Activated naive CD4-positive, alpha-beta T cell treated with anti-CD3 and anti-CD28 coated beads, Interleukin-2, amount 50 U/mL, for 24 hours (primary cell): ENCODE results near the gene OSER1.

ENCODE experiments used
- H3K27ac Mint-ChIP-seq: one replicate; pipeline ENCODE4 v1.8.0; 2021; ENCODE audit warnings: mild to moderate bottlenecking, mixed read lengths
- H3K27me3 Mint-ChIP-seq: one replicate; pipeline ENCODE4 v1.8.0; 2021; ENCODE audit warnings: mixed read lengths
- H3K36me3 Mint-ChIP-seq: one replicate; pipeline ENCODE4 v1.8.0; 2021; ENCODE audit warnings: mixed read lengths
- H3K4me1 Mint-ChIP-seq: one replicate; pipeline ENCODE4 v1.8.0; 2021; ENCODE audit warnings: mixed read lengths
- H3K4me3 Mint-ChIP-seq: one replicate; pipeline ENCODE4 v1.8.0; 2021; ENCODE audit warnings: mild to moderate bottlenecking, mixed read lengths
- H3K9me3 Mint-ChIP-seq: one replicate; pipeline ENCODE4 v1.8.0; 2021; ENCODE audit warnings: mixed read lengths

The OSER1 gene

GRCh38 chr20:44154521-44155001, 56.0 kb downstream of the OSER1 start:
- H3K27ac Mint-ChIP-seq = no peak overlapping the region
- peaks cover 19% of the 10 kb centered on the region for H3K4me1 Mint-ChIP-seq

GRCh38 chr20:44153636-44154043, 56.9 kb downstream of the OSER1 start:
- H3K36me3 Mint-ChIP-seq = peaks cover 2% of the 10 kb centered on the region
- no peaks in the 10 kb centered on the region for H3K9me3 Mint-ChIP-seq
- peak overlapping the region; percentile 88 for H3K27ac Mint-ChIP-seq
- peak overlapping the region; percentile 63 for H3K4me3 Mint-ChIP-seq
- peaks cover under 1% of the 10 kb centered on the region for H3K27me3 Mint-ChIP-seq
- H3K4me1 Mint-ChIP-seq = peaks cover 19% of the 10 kb centered on the region

More at GRCh38 chr20:44154521-44155001, 56.0 kb downstream of the OSER1 start:
- no peak overlapping the region for H3K4me3 Mint-ChIP-seq
- H3K36me3 Mint-ChIP-seq = peaks cover 2% of the 10 kb centered on the region
- peaks cover 5% of the 10 kb centered on the region for H3K27me3 Mint-ChIP-seq
- no peaks in the 10 kb centered on the region for H3K9me3 Mint-ChIP-seq

DNA sequence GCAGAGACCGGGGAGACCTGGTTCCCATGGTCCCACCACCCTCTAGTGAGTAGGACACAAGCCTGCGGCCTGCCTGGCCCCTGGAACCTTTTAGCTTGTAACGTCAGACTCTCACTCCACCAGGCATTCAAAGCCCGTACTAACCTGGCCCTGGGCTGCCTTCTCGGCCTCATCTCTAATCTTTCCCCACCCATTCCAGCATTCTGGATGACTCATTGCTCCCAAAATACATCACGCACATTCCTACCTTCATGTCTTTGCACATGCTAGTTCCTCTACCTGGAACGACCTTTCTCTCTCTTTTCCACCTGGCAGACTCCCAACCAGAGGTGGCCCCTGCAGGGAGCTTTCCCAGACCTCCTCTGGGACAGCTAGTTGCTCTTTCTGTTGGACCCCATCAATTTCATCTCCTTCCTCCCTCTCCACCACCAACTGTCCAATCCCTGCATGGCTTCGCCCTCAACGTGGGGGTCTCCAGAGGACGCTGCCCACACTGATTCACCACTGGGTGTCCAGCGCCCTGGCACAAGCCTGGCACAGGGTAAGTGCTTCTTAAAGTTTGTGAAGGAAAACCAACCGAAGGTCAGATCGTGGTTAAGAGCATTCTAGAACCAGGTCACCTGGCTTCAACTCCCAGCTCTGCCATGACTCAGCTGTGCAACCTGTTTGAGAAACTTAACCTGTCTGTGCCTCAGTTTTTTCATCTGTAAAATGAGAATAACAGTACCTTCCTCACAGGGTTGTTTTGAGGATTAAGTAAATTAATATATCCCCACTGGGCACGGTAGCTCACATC, 58.8 kb downstream of the OSER1 start:
- Mint-ChIP-seq H3K27ac (no peak overlapping the region), H3K4me3 (no peak overlapping the region), H3K4me1 (peaks cover 19% of the 10 kb centered on the region)

GRCh38 chr20:44146272-44146671, 64.3 kb downstream of the OSER1 start:
- no peaks in the 10 kb centered on the region for H3K4me1 Mint-ChIP-seq
- no peaks in the 10 kb centered on the region for H3K27me3 Mint-ChIP-seq
- no peaks in the 10 kb centered on the region for H3K9me3 Mint-ChIP-seq
- no peak overlapping the region for H3K27ac Mint-ChIP-seq
- H3K36me3 Mint-ChIP-seq = no peaks in the 10 kb centered on the region
- no peak overlapping the region for H3K4me3 Mint-ChIP-seq

More for the DNA sequence above, 58.8 kb downstream of the OSER1 start:
- no peaks in the 10 kb centered on the region for H3K36me3 Mint-ChIP-seq
- H3K27me3 Mint-ChIP-seq = no peaks in the 10 kb centered on the region
- H3K9me3 Mint-ChIP-seq = no peaks in the 10 kb centered on the region
